BLaER1 treated with 17β-estradiol and CSF1 and Interleukin-3, amounts not matched to agents 10 nM and 100 nM (cell line): ENCODE measurements around the gene MESP2.
"Not testable (repeated sequence)": the region's sequence is repeated elsewhere in the genome, so short reads cannot be mapped to it uniquely, and the experiment has no call there.

Source experiments
- H3K27ac ChIP-seq, 11 experiments: shearing (Covaris generic); formaldehyde crosslinking; 2 replicates each; pipeline ENCODE4 v1.8.1; 2022
- H3K27me3 ChIP-seq, 11 experiments: shearing (Covaris generic); formaldehyde crosslinking; 2 replicates each; pipeline ENCODE4 v1.8.1; 2022
- H3K36me3 ChIP-seq, 11 experiments: shearing (Covaris generic); formaldehyde crosslinking; 2 replicates each; pipeline ENCODE4 v1.8.1; 2022
- H3K4me1 ChIP-seq, 10 experiments: shearing (Covaris generic); formaldehyde crosslinking; 2 replicates each; pipeline ENCODE4 v1.8.1; 2022
- H3K4me2 ChIP-seq, 11 experiments: shearing (Covaris generic); formaldehyde crosslinking; 2 replicates each; pipeline ENCODE4 v1.8.1; 2022
- H3K4me3 ChIP-seq, 10 experiments: shearing (Covaris generic); formaldehyde crosslinking; 2 replicates each; pipeline ENCODE4 v1.8.1; 2022
- H3K9ac ChIP-seq, 11 experiments: shearing (Covaris generic); formaldehyde crosslinking; 2 replicates each; pipeline ENCODE4 v1.8.1; 2022
- H3K9me3 ChIP-seq, 11 experiments: shearing (Covaris generic); formaldehyde crosslinking; replicated peaks in 1 of 11; 2 replicates each; pipeline ENCODE4 v1.8.1; 2022
- H4K20me1 ChIP-seq, 11 experiments: shearing (Covaris generic); formaldehyde crosslinking; 2 replicates each; pipeline ENCODE4 v1.8.1; 2022
- Cebpa-rat ChIP-seq, 11 experiments: shearing (Covaris generic); IDR thresholded peaks; 2 replicates each; pipeline ENCODE4 v1.8.1; 2022

The MESP2 gene

GRCh38 chr15:89785064-89785773 lies 9.1 kb downstream of the MESP2 start:
- H3K9ac ChIP-seq, result no peak overlapping the region
- H3K9me3 ChIP-seq, result peaks cover 15 to 36% (median 25%) of the 10 kb centered on the region in 11 experiments
- TF ChIP-seq Cebpa-rat (IDR thresholded peaks at IDR 0.05), result no peak
- H4K20me1 ChIP-seq, result no peaks in the 10 kb centered on the region
- no peak overlapping the region for H3K4me3 ChIP-seq
- peaks cover 0 to 55% (median 0%) of the 10 kb centered on the region in 11 experiments; a peak in 6 of 22 replicates for H3K36me3 ChIP-seq
- H3K27me3 ChIP-seq, result no peaks in the 10 kb centered on the region
- no peak overlapping the region; a peak in 1 of 22 replicates for H3K4me2 ChIP-seq
- H3K4me1 ChIP-seq, result peaks cover 13 to 45% (median 16%) of the 10 kb centered on the region in 10 experiments
- H3K27ac ChIP-seq, result no peak overlapping the region

- Histone ChIP-seq H3K27me3 (no peaks in the 10 kb centered on the region), H4K20me1 (no peaks in the 10 kb centered on the region), H3K4me2 (no peak overlapping the region), H3K36me3 (peaks cover 0 to 61% (median 0%) of the 10 kb centered on the region in 11 experiments; a peak in 6 of 22 replicates), H3K9me3 (peaks cover 15 to 38% (median 25%) of the 10 kb centered on the region in 11 experiments), H3K4me1 (peaks cover 8 to 40% (median 11%) of the 10 kb centered on the region in 10 experiments), H3K4me3 (no peak overlapping the region), H3K9ac (no peak overlapping the region), H3K27ac (no peak overlapping the region)
- TF ChIP-seq Cebpa-rat (IDR thresholded peaks at IDR 0.05), result no peak
Measured at GRCh38 chr15:89785774-89786140, 9.6 kb downstream of the MESP2 start.

GRCh38 chr15:89787944-89788343 lies 11.8 kb downstream of the MESP2 start:
- no peaks in the 10 kb centered on the region for H3K27me3 ChIP-seq
- no peak for TF ChIP-seq Cebpa-rat (IDR thresholded peaks at IDR 0.05)
- H3K36me3 ChIP-seq, result peaks cover 0 to 83% (median 0%) of the 10 kb centered on the region in 11 experiments; a peak in 6 of 22 replicates
- peaks cover 0 to 18% (median 0%) of the 10 kb centered on the region in 10 experiments; a peak in 8 of 20 replicates for H3K4me1 ChIP-seq
- H3K4me3 ChIP-seq, result no peak overlapping the region
- H3K9me3 ChIP-seq, result peaks cover 15 to 38% (median 25%) of the 10 kb centered on the region in 11 experiments
- H3K9ac ChIP-seq, result no peak overlapping the region
- no peaks in the 10 kb centered on the region for H4K20me1 ChIP-seq
- H3K27ac ChIP-seq, result no peak overlapping the region
- no peak overlapping the region for H3K4me2 ChIP-seq

GRCh38 chr15:89788585-89788984 lies 12.5 kb downstream of the MESP2 start:
- not testable (repeated sequence) for H3K4me3 ChIP-seq, H3K9ac ChIP-seq, H3K27me3 ChIP-seq, H4K20me1 ChIP-seq, H3K27ac ChIP-seq, H3K4me2 ChIP-seq
- Histone ChIP-seq H3K36me3 (peaks cover 0 to 87% (median 0%) of the 10 kb centered on the region in 11 experiments; a peak in 6 of 22 replicates), H3K4me1 (peaks cover 0 to 11% (median 0%) of the 10 kb centered on the region in 10 experiments; a peak in 8 of 20 replicates), H3K9me3 (peaks cover 15 to 38% (median 25%) of the 10 kb centered on the region in 11 experiments)

GRCh38 chr15:89790206-89790605 lies 14.1 kb downstream of the MESP2 start:
- Histone ChIP-seq H3K4me2 (no peak overlapping the region), H3K9me3 (peaks cover 15 to 38% (median 25%) of the 10 kb centered on the region in 11 experiments), H3K27ac (no peak overlapping the region), H3K36me3 (peaks cover 0 to 79% (median 0%) of the 10 kb centered on the region in 11 experiments; a peak in 6 of 22 replicates), H3K27me3 (no peaks in the 10 kb centered on the region), H4K20me1 (no peaks in the 10 kb centered on the region), H3K4me1 (no peaks in the 10 kb centered on the region), H3K9ac (no peak overlapping the region), H3K4me3 (no peak overlapping the region)
- TF ChIP-seq Cebpa-rat (IDR thresholded peaks at IDR 0.05), result no peak

- TF ChIP-seq Cebpa-rat (IDR thresholded peaks at IDR 0.05), result no peak
Measured at GRCh38 chr15:89790661-89791060, 14.5 kb downstream of the MESP2 start.

GRCh38 chr15:89792106-89792805 lies 16.1 kb downstream of the MESP2 start:
- no peak for TF ChIP-seq Cebpa-rat (IDR thresholded peaks at IDR 0.05)
- Histone ChIP-seq H3K4me2 (no peak overlapping the region), H3K4me1 (no peaks in the 10 kb centered on the region), H3K9me3 (peaks cover 14 to 28% (median 19%) of the 10 kb centered on the region in 11 experiments), H3K36me3 (peaks cover 0 to 82% (median 0%) of the 10 kb centered on the region in 11 experiments; a peak in 6 of 22 replicates), H4K20me1 (no peaks in the 10 kb centered on the region), H3K9ac (no peak overlapping the region), H3K4me3 (no peak overlapping the region), H3K27ac (no peak overlapping the region), H3K27me3 (no peaks in the 10 kb centered on the region)

More at GRCh38 chr15:89790661-89791060, 14.5 kb downstream of the MESP2 start:
- peaks cover 0 to 79% (median 0%) of the 10 kb centered on the region in 11 experiments; a peak in 6 of 22 replicates for H3K36me3 ChIP-seq
- H3K27ac ChIP-seq, result no peak overlapping the region
- H3K27me3 ChIP-seq, result no peaks in the 10 kb centered on the region
- H3K4me1 ChIP-seq, result no peaks in the 10 kb centered on the region
- no peak overlapping the region for H3K9ac ChIP-seq
- no peak overlapping the region for H3K4me2 ChIP-seq
- H3K4me3 ChIP-seq, result no peak overlapping the region
- H4K20me1 ChIP-seq, result no peaks in the 10 kb centered on the region
- H3K9me3 ChIP-seq, result peaks cover 15 to 38% (median 25%) of the 10 kb centered on the region in 11 experiments

GRCh38 chr15:89794627-89795241 lies 18.6 kb downstream of the MESP2 start:
- Histone ChIP-seq H3K27ac (no peak overlapping the region), H3K36me3 (peaks cover 0 to 82% (median 0%) of the 10 kb centered on the region in 11 experiments; a peak in 5 of 22 replicates)

More at GRCh38 chr15:89794627-89795241, 18.6 kb downstream of the MESP2 start:
- TF ChIP-seq Cebpa-rat (IDR thresholded peaks at IDR 0.05), result no peak
- no peak overlapping the region for H3K4me2 ChIP-seq
- no peak overlapping the region for H3K9ac ChIP-seq
- 0 out of 22 replicates have a peak, but pooled peaks cover 0 to 7% (median 0%) of the 10 kb centered on the region in 11 experiments for H3K27me3 ChIP-seq
- H3K9me3 ChIP-seq, result peaks cover 0 to 4% (median 0%) of the 10 kb centered on the region in 11 experiments; a peak in 1 of 22 replicates
- H4K20me1 ChIP-seq, result peaks cover 0 to 9% (median 1%) of the 10 kb centered on the region in 11 experiments; a peak in 6 of 22 replicates
- H3K4me3 ChIP-seq, result no peak overlapping the region
- H3K4me1 ChIP-seq, result peaks cover 0 to 7% (median 5%) of the 10 kb centered on the region in 10 experiments; a peak in 16 of 20 replicates
